GM23248 (cell line): ENCODE results near the gene FSD1L.

Experiments used
- EZH2 ChIP-seq: fragments of 200-600 bp; sonication (generic); IDR thresholded peaks from 2 replicates; pipeline ENCODE4 v1.6.1; 2018; ENCODE audit warnings: antibody characterized with exemption, mild to moderate bottlenecking; ENCODE audit not compliant: insufficient read depth, poor library complexity, severe bottlenecking
- EZH2phosphoT487 ChIP-seq: fragments of 200-600 bp; sonication (generic); IDR thresholded peaks from 2 replicates; pipeline ENCODE4 v1.6.1; 2018; ENCODE audit warnings: antibody characterized with exemption, moderate library complexity, mild to moderate bottlenecking, low read depth; ENCODE audit not compliant: insufficient read depth

GRCh38 chr9:105436783-105437182 is 11.1 kb upstream of the FSD1L start:
- TF ChIP-seq EZH2 (no peak), EZH2phosphoT487 (no peak)
